Hematopoietic multipotent progenitor cell (in vitro differentiated cells): ENCODE results near the gene TPT1. TPM values are rescaled to one million over a fixed set of nuclear protein-coding genes. Genes with fewer than 3 reads are reported as not detected.

ENCODE experiments used
- DNase-seq, 3 donors: peaks; one replicate each; pipeline ENCODE4 v3.0.0-alpha.2; 2011 to 2015; ENCODE audit warnings: low read depth in 2 of 3, low spot score in 2 of 3
- total RNA-seq: library from RNA; depleted of rRNA; stranded (reverse); fragments of >200 nt; gene quantifications from one replicate; pipeline ENCODE4 v1.2.3, GENCODE V29; 2012

TPT1 gene
- total RNA-seq, 1 donor, result 1,632 TPM

GRCh38 chr13:45336025-45336800 is 4.8 kb downstream of the TPT1 start:
- no peak for DNase-seq

GRCh38 chr13:45335397-45336024 is 5.5 kb downstream of the TPT1 start:
- no peak for DNase-seq

GRCh38 chr13:45333977-45334922 is 6.7 kb downstream of the TPT1 start:
- DNase-seq, result peak in 2 of 3 donors; percentile 78 to 82

- DNase-seq, result peak in 1 of 3 donors; percentile 24
Observed at GRCh38 chr13:45333251-45333976, 7.6 kb downstream of the TPT1 start.

- DNase-seq, result no peak
Observed at GRCh38 chr13:45332831-45333219, 8.2 kb downstream of the TPT1 start.

- no peak for DNase-seq
Observed at GRCh38 chr13:45332036-45332830, 8.8 kb downstream of the TPT1 start.

GRCh38 chr13:45331692-45332035 is 9.3 kb downstream of the TPT1 start:
- no peak for DNase-seq

GRCh38 chr13:45331123-45331619 is 9.8 kb downstream of the TPT1 start:
- DNase-seq, result no peak

GRCh38 chr13:45328661-45329111 is 12.3 kb downstream of the TPT1 start:
- no peak for DNase-seq

GRCh38 chr13:45327253-45327955 is 13.6 kb downstream of the TPT1 start:
- DNase-seq, result no peak

- peak in 1 of 3 donors; percentile 60 for DNase-seq
Observed at GRCh38 chr13:45325806-45326205, 15.2 kb downstream of the TPT1 start.

GRCh38 chr13:45320876-45321629 is 19.9 kb downstream of the TPT1 start:
- DNase-seq, result peak in 1 of 3 donors; percentile 45

GRCh38 chr13:45316996-45317395 is 24.0 kb downstream of the TPT1 start:
- DNase-seq, result no peak

- no peak for DNase-seq
Observed at GRCh38 chr13:45316338-45316737, 24.6 kb downstream of the TPT1 start.

GRCh38 chr13:45315520-45316167 is 25.3 kb downstream of the TPT1 start:
- DNase-seq, result no peak

GRCh38 chr13:45314822-45315221 is 26.2 kb downstream of the TPT1 start:
- DNase-seq, result no peak

- DNase-seq, result no peak
Observed at GRCh38 chr13:45310341-45311131, 30.4 kb downstream of the TPT1 start.
